GM23248 (cell line): ENCODE data around the gene SULT4A1.

Experiments used
- EZH2 ChIP-seq: fragments of 200-600 bp; sonication (generic); IDR thresholded peaks from 2 replicates; pipeline ENCODE4 v1.6.1; 2018; ENCODE audit warnings: antibody characterized with exemption, mild to moderate bottlenecking; ENCODE audit not compliant: insufficient read depth, poor library complexity, severe bottlenecking
- EZH2phosphoT487 ChIP-seq: fragments of 200-600 bp; sonication (generic); IDR thresholded peaks from 2 replicates; pipeline ENCODE4 v1.6.1; 2018; ENCODE audit warnings: antibody characterized with exemption, moderate library complexity, mild to moderate bottlenecking, low read depth; ENCODE audit not compliant: insufficient read depth

GRCh38 chr22:43862074-43862881, at the start of gene SULT4A1:
- no peak for TF ChIP-seq EZH2
- no peak for TF ChIP-seq EZH2phosphoT487
